PC-3 (cell line): Measurements from ENCODE around the gene PPP2R3A.

Source experiments
- CTCF ChIP-seq: fragments of 300-600 bp; sonication (generic); conservative IDR thresholded peaks from 2 replicates; pipeline ENCODE4 v1.5.1; 2017; ENCODE audit warnings: antibody characterized with exemption, low read depth, mild to moderate bottlenecking, low read length
- EZH2 ChIP-seq: fragments of 300-600 bp; sonication (generic); IDR thresholded peaks from one replicate; pipeline ENCODE4 v1.6.1; 2017; ENCODE audit warnings: antibody characterized with exemption, mild to moderate bottlenecking, low read length; ENCODE audit not compliant: unreplicated experiment
- EZH2phosphoT487 ChIP-seq: fragments of 300-600 bp; sonication (generic); IDR thresholded peaks from 2 replicates; pipeline ENCODE4 v1.6.1; 2018; ENCODE audit warnings: mild to moderate bottlenecking, antibody characterized with exemption, low read length, borderline replicate concordance

- TF ChIP-seq EZH2 (no peak), CTCF (no peak), EZH2phosphoT487 (no peak)
Observed at GRCh38 chr3:135966271-135966961, 888 bp downstream of the PPP2R3A start.
